ENCODE results near the gene CHAC2.

DNA sequence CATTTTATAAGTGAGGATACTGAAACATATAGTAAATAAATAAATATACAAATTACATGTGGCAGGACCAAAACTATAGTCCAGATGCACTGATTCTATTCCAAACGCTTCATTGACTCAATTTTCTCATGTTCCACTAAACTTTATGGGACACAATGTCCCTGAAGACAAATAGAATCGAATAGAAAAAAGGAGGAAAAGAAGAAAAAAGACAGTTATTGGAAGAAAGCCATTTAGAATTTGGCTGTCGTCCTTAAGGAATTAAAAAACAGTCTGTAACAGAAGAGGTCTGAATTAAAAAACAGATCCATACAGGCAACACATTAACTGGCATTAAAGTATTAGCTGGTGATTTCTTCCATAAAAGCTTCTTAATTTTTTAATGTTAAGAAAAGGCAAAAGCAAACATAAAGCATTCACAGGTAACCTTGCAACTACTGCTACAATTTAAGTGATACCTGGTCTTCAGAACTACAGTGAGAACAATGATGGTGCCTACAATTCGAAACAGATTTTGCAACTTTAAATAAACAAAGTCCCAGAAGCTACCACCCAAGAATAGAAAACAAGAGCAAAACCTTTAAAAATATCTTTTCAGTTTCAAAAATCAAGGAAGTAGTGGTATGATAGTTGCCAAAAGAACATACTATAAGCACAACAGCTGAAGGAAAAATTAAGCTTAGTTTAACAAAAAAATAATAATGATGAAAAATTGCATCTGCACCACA is 17.4 kb upstream of the CHAC2 start:
- no peak for TF ChIP-seq EZH2 (IDR thresholded peaks at IDR 0.05; ENCODE audit: low read depth, unreplicated experiment)
- TF ChIP-seq, protein P1, sequence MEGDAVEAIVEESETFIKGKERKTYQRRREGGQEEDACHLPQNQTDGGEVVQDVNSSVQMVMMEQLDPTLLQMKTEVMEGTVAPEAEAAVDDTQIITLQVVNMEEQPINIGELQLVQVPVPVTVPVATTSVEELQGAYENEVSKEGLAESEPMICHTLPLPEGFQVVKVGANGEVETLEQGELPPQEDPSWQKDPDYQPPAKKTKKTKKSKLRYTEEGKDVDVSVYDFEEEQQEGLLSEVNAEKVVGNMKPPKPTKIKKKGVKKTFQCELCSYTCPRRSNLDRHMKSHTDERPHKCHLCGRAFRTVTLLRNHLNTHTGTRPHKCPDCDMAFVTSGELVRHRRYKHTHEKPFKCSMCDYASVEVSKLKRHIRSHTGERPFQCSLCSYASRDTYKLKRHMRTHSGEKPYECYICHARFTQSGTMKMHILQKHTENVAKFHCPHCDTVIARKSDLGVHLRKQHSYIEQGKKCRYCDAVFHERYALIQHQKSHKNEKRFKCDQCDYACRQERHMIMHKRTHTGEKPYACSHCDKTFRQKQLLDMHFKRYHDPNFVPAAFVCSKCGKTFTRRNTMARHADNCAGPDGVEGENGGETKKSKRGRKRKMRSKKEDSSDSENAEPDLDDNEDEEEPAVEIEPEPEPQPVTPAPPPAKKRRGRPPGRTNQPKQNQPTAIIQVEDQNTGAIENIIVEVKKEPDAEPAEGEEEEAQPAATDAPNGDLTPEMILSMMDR (conservative IDR thresholded peaks at IDR 0.05; ENCODE audit: low read depth in 2 of 2), result no peak
- no peak for TF ChIP-seq JUNB (IDR thresholded peaks at IDR 0.05; ENCODE audit: unreplicated experiment)
- TF ChIP-seq, protein P2, sequence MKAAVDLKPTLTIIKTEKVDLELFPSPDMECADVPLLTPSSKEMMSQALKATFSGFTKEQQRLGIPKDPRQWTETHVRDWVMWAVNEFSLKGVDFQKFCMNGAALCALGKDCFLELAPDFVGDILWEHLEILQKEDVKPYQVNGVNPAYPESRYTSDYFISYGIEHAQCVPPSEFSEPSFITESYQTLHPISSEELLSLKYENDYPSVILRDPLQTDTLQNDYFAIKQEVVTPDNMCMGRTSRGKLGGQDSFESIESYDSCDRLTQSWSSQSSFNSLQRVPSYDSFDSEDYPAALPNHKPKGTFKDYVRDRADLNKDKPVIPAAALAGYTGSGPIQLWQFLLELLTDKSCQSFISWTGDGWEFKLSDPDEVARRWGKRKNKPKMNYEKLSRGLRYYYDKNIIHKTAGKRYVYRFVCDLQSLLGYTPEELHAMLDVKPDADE (IDR thresholded peaks at IDR 0.05), result no peak
- TF ChIP-seq, protein P3, sequence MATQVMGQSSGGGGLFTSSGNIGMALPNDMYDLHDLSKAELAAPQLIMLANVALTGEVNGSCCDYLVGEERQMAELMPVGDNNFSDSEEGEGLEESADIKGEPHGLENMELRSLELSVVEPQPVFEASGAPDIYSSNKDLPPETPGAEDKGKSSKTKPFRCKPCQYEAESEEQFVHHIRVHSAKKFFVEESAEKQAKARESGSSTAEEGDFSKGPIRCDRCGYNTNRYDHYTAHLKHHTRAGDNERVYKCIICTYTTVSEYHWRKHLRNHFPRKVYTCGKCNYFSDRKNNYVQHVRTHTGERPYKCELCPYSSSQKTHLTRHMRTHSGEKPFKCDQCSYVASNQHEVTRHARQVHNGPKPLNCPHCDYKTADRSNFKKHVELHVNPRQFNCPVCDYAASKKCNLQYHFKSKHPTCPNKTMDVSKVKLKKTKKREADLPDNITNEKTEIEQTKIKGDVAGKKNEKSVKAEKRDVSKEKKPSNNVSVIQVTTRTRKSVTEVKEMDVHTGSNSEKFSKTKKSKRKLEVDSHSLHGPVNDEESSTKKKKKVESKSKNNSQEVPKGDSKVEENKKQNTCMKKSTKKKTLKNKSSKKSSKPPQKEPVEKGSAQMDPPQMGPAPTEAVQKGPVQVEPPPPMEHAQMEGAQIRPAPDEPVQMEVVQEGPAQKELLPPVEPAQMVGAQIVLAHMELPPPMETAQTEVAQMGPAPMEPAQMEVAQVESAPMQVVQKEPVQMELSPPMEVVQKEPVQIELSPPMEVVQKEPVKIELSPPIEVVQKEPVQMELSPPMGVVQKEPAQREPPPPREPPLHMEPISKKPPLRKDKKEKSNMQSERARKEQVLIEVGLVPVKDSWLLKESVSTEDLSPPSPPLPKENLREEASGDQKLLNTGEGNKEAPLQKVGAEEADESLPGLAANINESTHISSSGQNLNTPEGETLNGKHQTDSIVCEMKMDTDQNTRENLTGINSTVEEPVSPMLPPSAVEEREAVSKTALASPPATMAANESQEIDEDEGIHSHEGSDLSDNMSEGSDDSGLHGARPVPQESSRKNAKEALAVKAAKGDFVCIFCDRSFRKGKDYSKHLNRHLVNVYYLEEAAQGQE (IDR thresholded peaks at IDR 0.05; ENCODE audit: unreplicated experiment), result no peak
- no peak for TF ChIP-seq EZH2phosphoT487 (IDR thresholded peaks at IDR 0.05; ENCODE audit: unreplicated experiment)
- no peak for TF ChIP-seq POLR2AphosphoS5 (IDR thresholded peaks at IDR 0.05; ENCODE audit: low read depth)
- TF ChIP-seq ZNF114 (CRISPR knock-in tag; IDR thresholded peaks at IDR 0.05), result no peak
- no peak for TF ChIP-seq CREB1 (CRISPR knock-in tag; IDR thresholded peaks at IDR 0.05; ENCODE audit: low read depth)
- no peak for TF ChIP-seq ZNF331 (CRISPR knock-in tag; IDR thresholded peaks at IDR 0.05; ENCODE audit: low read depth)
- no peak for TF ChIP-seq STAT1 (IDR thresholded peaks at IDR 0.05; ENCODE audit: unreplicated experiment)
